Measurements from ENCODE around the gene MTFR2. TPM values are rescaled to one million over a fixed set of nuclear protein-coding genes. Genes with fewer than 3 reads are reported as not detected.

Gene MTFR2
- total and polyA plus RNA-seq, 2 of the 13 experiments (the other 11 are each of a cell fraction or from before 2014, with no cell fraction given), result 6.7 to 10.7 TPM

GRCh38 chr6:136226027-136226673 lies 24.0 kb downstream of the MTFR2 start (continued):
- peak; percentile 86; the same call in 1 of the 2 replicates for TF ChIP-seq SP140L (CRISPR knock-in tag; IDR thresholded peaks at IDR 0.05; ENCODE audit: borderline replicate concordance)
- TF ChIP-seq FOSL1 (CRISPR knock-in tag; IDR thresholded peaks at IDR 0.05; ENCODE audit: borderline replicate concordance), result no peak
- no peak for TF ChIP-seq ZNF235 (CRISPR knock-in tag; IDR thresholded peaks at IDR 0.05; ENCODE audit: borderline replicate concordance)
- no peak for TF ChIP-seq ZNF746 (CRISPR knock-in tag; IDR thresholded peaks at IDR 0.05)
- TF ChIP-seq ZNF879 (CRISPR knock-in tag; IDR thresholded peaks at IDR 0.05), result no peak
- TF ChIP-seq PRDM10 (CRISPR knock-in tag; IDR thresholded peaks at IDR 0.05; ENCODE audit: low read depth), result no peak
- no peak for TF ChIP-seq ZNF850 (CRISPR knock-in tag; conservative IDR thresholded peaks at IDR 0.05)
- TF ChIP-seq ZNF362 (CRISPR knock-in tag; IDR thresholded peaks at IDR 0.05; ENCODE audit: borderline replicate concordance), result no peak
- TF ChIP-seq KDM3A (CRISPR knock-in tag; IDR thresholded peaks at IDR 0.05; ENCODE audit: low read depth), result peak; percentile 53; the same call in 1 of the 2 replicates
- no peak for TF ChIP-seq TFAP4 (IDR thresholded peaks at IDR 0.05; ENCODE audit: borderline replicate concordance, low read depth)
- peak; percentile 65 for TF ChIP-seq CREB1 (IDR thresholded peaks at IDR 0.05)
- TF ChIP-seq CREB1 (CRISPR knock-in tag; IDR thresholded peaks at IDR 0.05), result no peak
- no peak for TF ChIP-seq PAX8 (CRISPR knock-in tag; IDR thresholded peaks at IDR 0.05; ENCODE audit: borderline replicate concordance)
- TF ChIP-seq SUZ12 (IDR thresholded peaks at IDR 0.05; ENCODE audit: low read depth, low read length), result no peak
- TF ChIP-seq ZNF20 (CRISPR knock-in tag; IDR thresholded peaks at IDR 0.05), result no peak
- no peak for TF ChIP-seq POGK (CRISPR knock-in tag; conservative IDR thresholded peaks at IDR 0.05)
- TF ChIP-seq ZNF580 (CRISPR knock-in tag; IDR thresholded peaks at IDR 0.05; ENCODE audit: borderline replicate concordance, low read depth), result 0 out of 2 replicates have a peak, but pooled peaks have one; percentile 28
- no peak for TF ChIP-seq ATRX (CRISPR knock-in tag; IDR thresholded peaks at IDR 0.05; ENCODE audit: borderline replicate concordance)
- TF ChIP-seq ZNF777 (CRISPR knock-in tag; IDR thresholded peaks at IDR 0.05), result 0 out of 2 replicates have a peak, but pooled peaks have one; percentile 39
- no peak for TF ChIP-seq SRSF9 (IDR thresholded peaks at IDR 0.05; ENCODE audit: borderline replicate concordance, insufficient read depth, low read depth, low read length, poor library complexity, severe bottlenecking)

Data from HepG2 (cell line).